B cell (primary cell): ENCODE results near the gene OVCH2.

ENCODE experiments used
- CTCF ChIP-seq: fragments of 200-600 bp; IDR thresholded peaks from one replicate; pipeline ENCODE4 v1.8.0; 2022; ENCODE audit warnings: antibody characterized with exemption, mild to moderate bottlenecking
- EZH2 ChIP-seq: IDR thresholded peaks from 2 replicates; pipeline ENCODE4 v1.6.1; 2012; ENCODE audit warnings: borderline replicate concordance, low read depth, mild to moderate bottlenecking, moderate library complexity, low read length; ENCODE audit not compliant: insufficient read depth, poor library complexity, severe bottlenecking

- TF ChIP-seq CTCF (no peak), EZH2 (no peak)
These were observed 50.7 kb downstream of the OVCH2 start for GRCh38 chr11:7655253-7656217.
